Kidney tubule cell (primary cell): ENCODE results near the gene ARHGAP40.

Experiments used
- DNase-seq: peaks from one replicate; pipeline ENCODE4 v3.0.0-alpha.2; 2018; ENCODE audit warnings: low spot score

ARHGAP40 gene

DNA sequence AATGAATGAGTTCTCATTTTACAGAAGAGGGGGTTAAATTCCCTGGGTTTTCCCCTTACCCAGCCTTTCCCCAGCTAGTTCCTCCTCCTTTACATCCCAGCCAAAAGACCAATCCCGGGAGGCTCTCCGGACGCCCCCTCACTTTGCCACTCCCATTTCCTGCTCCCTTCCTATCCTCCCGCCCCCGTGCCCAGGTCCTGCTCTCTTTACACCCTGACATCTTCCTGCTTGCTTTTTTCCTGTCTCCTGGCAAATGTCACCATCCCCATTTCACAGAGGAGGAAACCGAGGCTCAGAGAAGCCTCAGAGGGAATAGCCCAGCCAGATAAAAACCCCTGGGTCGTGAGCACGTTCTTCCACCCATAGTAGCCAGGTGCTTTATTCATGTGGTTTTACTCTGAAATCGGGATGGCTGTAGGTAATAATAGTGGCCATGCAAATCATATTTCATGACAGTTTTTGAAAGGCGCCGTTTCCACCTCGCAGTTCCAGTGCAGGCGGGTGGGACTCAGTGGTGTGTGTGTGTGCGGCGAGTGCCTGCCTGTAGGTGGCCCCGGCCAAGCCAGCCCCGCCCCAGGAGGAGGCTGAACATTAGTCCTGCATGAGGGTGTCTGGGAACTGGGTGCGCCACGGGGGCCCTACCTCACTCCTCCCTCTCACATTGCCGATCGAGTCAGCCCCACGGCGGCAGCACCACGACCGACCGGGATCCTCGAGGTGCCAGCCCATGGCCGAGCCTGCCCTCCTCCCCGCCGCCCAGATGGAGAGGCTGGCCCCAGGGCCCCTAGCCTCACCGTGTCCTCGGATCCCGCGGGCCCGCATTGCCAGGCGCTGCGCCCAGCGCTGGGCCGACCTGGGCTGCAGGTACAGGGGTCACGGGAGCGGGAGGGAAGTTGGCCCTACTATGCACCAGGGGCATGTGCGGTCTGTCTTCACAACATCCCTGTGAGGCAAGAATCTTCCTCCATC lies at the start of gene ARHGAP40:
Gene ARHGAP40, plus strand, starts transcription at position 594 of the 969 bp plus-strand sequence.
- DNase-seq, result peak; percentile 76

DNA sequence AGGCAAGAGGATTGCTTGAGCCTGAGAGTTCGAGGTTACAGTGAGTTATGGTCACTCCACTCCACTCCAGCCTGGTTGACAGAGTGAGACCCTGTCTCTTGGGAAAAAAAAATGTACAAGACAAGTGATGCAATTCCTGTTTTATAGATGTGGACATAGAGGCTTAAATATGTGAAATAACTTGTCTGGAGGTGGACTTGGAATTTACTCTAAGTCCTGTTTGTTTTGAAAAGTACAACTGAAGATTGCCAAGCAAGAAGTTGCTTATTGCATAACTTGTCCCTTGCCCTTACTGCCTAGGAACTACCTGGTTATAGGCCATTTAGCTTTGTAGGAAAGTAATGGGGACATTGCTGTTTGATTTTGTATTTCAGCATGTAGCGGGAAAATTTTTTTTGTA lies 46.6 kb upstream of the ARHGAP40 start:
- DNase-seq, result no peak

DNA sequence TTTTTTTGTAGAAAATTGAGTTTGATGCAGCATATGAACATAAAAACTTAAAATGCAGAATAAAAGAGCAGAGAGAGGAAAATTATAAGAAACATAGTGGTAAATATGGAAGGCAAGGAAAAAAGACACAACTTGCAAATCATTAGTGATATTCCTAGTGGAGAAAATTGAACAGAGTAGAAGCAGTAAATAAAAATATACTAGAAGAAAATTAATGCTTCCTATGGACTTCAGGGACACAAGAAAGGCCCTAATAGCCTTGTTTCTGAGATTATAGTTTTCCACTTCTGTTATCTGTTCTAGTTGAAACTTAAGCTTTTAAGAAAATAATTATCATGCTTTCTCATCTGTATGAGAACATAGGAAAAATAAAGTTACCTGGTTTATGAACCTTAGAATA lies 46.2 kb upstream of the ARHGAP40 start:
- DNase-seq, result no peak

DNA sequence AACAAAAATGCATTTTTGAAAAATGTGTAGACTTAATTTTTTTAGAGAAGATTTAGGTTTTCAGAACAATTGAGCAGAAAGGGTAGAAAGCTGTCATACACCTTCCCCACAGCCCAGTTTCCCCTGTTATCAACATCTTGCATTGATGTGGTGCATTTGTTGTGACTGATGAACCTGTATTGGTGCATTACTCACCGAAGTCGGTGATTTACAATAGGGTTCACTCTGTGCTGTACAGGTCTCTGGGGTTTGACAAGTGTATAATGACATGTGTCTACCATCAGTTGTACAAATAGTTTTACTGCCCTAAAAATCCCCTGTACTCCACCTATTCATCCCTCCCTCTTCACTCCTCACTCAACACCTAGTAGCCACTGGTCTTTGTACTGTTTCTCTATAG lies 44.4 kb upstream of the ARHGAP40 start:
- no peak for DNase-seq

DNA sequence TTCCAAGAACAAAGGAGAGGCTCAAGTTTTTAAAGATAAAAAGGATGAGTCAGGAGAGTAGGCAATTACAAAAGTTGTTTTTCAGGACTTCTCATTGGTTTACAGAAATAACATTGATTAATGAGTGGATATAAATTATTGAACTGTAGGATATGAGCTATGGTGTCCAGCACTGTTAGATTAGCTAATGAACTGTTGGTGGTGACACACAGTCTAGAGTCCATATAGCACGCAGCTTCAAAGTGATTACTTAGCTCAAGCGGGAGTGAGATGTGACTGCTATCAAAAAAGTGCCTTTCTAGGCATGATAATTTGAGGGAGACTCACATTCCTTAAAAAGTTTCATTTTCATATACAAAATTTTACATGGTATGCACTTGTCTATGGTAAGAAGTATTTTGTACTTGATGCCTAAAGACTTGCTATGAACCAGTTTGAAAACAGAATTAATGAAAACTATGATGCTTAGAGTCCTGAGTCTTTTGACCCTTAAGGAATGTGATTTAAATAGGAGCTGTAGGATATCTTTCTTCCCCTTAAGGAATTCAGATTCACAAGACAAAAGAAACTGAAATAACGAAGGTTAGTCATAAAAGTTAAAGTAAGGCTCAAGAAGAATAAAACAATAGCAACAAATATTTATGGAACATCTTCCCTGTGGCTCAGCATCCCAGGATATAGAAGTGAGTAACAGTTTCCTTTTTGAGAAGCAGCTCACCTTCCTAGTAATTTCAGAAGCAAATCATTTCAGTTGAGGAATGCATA lies 42.8 kb upstream of the ARHGAP40 start:
- no peak for DNase-seq

DNA sequence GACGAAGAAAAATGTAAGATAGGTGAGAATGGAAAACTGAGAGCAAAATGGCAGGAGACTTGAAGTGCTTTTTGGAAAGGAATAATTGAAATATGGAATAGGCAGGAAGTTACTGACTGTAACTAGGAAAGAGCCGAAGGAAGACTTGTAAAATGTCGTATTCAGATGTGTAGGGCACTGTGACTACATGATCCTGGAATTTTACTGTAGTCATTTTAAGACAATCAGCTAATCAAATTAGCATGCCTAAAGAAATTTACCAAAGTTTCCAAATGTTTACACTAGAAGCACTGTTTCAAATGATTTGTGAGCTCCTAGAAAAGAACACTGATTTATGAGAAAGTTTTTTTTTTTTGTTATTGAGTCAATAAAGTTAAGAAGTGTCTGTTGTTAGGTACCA lies 41.8 kb upstream of the ARHGAP40 start:
- no peak for DNase-seq

DNA sequence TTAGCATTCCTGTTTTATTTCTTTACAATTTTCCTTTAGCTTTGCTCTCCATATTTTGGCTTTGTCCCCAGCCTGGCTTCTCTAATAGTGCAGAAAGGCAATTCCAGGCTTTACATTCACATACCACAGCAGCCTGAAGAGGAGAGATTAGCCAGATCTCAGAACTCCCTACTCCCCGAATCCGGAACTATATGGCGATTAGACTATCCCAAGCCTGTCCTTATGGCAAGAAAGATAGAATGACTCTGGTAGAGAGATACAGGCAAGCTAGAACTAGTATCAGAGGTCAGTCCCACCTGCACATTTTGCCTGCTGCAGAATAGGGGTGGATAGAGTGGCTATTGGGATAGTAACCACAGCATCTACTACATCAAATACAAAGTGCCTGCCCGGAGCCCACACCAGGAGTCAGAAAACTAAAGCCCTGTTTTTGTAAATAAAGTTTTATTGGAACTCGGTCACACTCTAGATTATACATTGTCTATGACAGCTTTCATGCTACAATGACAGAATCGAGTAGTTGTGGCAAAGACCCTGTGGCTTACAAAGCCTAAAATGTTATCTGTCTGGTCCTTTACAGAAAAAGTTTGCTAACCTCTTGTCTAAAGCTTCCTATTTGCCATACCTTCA lies 37.7 kb upstream of the ARHGAP40 start:
- DNase-seq, result no peak

DNA sequence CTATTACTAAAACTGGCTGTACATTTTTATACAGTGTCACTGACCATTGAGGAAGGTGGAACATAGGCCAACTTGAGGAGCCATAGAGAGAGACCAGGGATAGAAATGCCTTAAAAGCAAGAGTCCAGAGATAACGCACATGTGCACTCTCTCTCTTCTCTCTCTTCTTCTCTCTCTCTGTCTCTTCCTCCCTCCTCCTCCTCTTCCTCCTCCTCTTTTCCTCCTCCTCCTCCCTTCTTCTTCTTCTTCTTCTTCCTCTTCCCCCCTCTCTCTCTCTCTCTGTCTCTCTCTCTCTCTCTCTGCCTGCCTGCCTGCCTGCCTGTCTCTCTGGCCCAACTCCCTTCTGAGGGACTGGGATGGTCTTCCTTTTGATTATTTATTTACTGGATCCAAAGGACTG lies 36.9 kb upstream of the ARHGAP40 start:
- DNase-seq, result no peak

DNA sequence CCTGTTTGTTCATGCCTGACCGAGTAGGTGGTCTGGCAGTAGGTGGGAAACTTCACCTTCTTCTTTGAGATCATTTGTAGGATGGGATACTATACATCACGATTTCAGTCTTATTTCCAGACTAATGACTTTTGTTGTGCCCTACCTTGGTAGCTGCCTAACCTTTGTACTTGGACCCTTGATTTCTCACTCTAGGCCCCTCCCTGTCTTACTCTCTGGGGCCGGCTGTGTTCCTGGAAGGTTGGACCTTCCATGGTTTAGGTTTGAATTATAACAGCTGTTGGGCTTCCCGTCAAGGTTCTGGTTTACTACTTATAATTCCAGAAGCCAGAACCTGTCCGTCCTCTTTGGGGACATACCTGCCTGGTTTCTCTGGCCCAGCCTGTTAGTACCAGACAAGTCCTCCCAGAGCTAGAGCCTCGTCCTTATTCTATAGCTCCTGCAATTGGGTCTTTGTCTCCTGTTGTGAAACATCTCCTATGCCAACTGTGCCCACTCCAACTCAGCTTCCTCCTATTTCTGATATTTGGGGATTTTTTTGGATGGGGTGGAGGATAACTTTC lies 35.5 kb upstream of the ARHGAP40 start:
- DNase-seq, result no peak

DNA sequence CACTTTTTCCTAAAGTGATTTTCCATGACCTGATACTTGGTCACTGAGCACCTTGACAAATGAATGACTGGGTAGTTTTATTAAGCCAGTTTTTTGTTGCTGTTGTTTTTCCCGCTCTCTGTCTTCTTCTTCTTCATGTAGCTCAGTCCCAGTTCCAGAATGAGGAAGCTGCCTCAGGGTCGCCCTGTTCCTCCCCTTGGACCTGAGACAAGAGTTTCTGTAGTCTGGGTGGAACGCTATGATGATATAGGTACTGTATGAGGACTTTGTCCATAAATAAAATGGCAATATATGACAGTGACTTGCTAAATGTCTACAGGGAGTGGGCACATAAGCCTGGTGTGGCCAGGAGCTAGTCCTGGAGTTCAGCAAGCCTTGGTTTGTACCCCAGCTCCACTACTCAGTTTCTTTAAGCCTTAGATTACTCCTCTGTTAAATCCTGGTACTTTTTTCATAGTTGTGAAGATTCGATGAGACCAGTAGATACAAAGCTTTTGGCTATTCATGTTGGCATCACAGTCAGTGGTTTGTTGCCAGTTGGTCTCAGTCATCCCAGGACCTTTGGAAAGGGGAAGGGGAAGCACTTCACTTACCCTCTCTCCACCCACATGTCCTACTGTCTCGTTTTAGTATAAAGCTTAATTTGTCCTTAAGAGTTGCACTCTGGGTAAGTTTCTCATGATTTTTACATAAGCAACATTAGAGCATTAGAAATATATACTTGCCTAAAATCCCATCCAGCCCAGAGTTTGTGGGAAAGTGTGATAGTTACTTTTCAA lies 31.7 kb upstream of the ARHGAP40 start:
- no peak for DNase-seq

DNA sequence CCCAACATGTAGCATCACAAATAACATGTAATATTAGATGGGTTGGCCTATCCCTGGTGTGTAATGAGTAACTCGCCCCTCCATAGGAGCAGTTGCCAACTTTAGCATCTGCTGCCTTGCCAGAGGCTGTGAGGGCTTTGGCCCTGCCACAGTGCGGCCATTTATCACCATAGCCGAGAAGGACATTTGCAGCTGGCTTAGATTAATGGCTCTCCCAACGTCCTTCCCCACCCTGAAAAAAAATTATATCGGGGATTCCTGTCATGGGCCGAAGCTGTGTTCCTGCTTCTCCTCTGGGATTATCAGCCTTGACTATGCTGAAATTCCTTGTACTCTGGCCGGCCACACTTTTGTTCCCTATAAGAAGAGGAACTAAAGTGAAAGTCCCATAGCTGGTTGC lies 28.2 kb upstream of the ARHGAP40 start:
- DNase-seq, result no peak

DNA sequence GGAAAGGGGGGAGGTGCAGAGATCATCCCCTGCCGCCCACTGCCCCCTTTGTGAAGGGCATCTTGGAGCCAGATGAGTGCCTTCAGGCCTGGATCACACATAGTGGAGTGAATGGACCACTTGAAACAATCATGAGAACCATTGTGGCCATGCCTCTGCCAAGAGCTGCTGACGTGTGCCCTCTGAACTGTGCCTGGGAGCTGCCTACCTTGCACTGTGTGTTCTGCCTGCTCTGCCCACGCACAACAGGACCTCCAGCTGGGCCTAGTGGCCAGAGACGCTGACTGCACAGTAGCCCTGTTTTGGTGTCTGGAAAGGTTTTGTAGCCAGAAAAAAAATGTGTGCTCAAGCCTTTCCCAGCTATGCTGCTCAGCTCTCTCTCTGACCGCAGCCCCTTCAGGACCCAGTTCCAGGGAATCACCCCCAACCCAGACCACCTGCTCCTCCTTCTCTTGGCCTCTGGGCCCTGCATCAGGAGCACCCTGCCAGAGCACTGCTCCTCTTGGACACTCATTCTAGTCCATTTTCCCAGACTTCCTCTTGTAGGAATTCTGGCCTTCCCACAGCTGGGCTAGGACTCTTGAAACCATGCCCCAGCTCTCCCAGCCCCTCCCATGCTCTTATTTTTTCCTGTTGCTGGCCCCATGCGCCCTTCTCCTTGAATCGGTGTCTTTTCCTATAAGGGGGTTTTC lies 22.2 kb upstream of the ARHGAP40 start:
- peak; percentile 17 for DNase-seq

DNA sequence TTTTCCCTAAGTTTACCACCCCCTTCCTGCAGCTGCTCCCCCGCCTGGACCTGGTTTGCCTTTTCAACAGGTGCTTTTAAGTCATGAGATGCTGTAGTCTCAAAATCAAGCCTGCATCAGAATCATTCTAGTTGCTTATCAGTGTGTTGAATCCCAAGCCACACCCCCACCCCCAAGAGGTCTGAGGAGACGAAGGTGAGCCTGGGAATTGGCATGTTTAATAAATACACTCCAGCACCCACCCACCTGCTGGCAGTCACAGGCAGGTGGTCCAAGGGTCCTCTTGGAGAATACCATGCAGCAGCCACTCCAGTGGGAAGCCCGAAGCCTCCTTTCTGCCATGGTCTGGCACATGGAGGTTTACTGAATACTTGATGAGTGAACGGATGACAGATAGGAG lies 21.7 kb upstream of the ARHGAP40 start:
- DNase-seq, result no peak

DNA sequence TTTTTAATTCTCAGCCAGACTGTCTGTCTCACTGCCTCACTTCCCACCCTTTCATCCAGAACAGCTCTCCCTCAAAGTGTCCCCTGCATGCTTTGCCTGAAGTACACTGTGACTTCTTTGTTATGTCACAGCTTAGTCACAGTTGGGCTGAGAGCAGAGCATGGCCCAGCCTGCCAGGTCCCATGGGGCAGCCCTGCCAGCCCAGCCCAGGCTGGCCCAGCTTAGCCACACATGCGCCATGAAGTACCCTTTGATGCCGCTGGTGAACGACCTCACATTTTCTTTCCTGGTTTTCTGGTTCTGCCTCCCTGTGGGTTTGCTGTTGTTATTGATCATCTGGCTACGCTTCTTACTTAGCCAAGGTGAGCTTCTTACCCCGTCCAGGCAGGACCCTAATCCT lies 20.6 kb upstream of the ARHGAP40 start, which contains the start of gene ADIG:
Gene ADIG, plus strand, starts transcription at position 185 of the 400 bp plus-strand sequence. Its CDS starts 54 bp downstream, at position 239.
- DNase-seq, result peak; percentile 57

DNA sequence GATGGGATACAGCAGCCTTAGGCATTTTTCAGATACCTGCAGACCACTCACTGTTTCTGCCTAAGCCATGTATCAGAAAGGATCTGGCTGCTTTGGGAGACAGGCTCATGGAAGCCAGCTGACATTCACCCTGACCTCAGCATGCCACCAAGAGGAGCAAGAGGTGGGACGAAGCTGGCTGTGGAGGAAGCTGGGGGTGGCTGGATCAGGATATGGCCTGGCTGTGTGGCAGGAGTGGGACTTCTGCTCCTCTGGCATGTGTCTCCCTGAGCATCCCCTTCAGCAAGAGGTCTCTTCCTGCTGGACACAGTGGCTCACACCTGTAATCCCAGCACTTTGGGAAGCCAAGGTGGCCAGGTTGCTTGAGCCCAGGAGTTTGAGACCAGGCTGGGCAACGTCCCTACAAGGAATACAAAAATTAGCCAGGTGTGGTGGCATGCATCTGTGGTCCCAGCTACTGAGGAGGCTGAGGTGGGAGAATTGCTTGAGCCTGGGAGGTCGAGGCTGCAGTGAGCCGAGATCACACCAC lies 19.7 kb upstream of the ARHGAP40 start:
- no peak for DNase-seq

DNA sequence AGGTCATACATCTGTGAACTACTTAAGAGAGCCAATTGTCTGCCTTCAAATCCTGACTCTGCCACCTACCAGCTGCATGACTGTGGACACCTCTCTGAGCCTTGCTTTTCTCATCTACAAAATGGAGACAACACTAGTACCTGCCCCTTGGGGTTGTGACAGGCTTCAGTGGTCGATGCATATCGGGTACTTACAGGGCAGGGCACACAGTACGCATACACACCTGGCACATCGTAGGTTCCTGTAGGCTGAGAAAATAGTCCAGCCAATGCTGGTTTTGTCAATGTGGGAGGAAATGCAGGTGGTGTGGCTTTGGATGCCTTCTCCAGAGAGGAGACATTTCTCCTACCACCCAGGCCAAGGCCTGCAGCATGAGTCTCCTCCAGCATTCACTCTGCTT lies 18.3 kb upstream of the ARHGAP40 start:
- no peak for DNase-seq

DNA sequence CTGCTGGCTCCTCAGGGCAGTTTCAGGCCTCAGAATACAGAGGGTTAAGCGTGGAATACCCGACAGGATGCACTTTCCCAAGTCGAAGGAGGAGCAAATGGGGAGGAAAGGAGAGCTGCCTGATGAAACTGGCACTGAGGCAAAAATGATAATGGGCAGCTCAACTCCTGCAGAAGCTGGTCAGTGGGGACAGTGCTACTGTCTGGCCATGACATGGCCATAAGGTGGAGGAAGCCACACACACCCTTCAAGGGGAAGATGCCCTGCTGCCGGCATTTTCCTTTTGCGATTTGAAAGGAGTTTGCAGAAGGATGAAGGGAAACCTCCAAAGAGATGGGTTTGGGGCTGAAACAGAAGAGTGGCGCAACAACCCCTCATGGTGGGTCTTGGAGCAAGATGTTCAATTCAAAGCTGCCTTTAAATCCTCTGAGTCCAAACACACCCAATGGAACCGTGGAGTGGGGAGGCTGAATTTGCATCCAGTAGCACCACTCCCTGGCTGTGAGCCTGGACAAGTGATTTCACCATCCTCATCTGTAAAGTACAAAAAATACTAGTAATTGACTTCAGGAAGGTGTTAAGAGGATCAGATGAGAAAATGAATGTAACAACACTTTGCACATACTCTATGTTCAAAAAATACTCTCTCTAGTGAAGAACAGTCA lies 17.4 kb upstream of the ARHGAP40 start:
- DNase-seq, result no peak

DNA sequence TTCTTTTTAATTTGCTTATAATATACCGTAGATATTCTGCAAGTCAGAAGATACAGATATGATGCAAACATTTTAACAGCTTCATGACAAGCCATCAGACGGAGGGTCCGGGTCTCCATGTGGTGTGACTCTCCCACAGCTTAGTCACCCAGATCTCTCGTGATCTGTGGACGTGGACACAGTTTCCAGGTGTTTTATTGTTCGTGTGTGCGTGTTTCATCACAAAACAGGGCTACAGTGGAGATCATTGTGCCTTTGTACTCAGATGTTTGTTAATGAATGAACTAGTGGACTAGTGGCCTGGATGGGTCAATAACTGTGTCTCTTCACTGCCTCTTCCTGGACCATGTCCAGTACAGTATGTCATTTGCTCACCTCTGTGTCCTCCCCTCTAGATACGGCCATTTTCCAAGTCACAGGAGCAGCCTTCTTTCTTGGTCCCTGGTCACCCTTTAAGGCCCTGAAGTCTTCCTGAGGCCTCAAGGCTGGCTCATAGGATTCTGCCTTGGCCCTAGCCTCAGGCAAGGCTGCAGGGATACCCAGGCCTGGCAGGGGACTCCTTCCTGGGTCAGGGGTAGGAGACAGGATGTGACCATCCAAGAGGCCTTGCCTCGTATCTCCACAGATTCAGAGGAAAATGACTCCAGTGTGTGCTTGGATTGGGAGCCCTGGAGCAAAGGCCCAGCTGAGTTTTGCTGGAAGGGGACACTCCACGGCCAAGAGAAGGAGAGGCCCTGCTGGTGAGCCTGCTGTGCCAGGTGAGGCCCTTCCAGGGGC lies 16.0 kb upstream of the ARHGAP40 start:
- peak; percentile 44 for DNase-seq

DNA sequence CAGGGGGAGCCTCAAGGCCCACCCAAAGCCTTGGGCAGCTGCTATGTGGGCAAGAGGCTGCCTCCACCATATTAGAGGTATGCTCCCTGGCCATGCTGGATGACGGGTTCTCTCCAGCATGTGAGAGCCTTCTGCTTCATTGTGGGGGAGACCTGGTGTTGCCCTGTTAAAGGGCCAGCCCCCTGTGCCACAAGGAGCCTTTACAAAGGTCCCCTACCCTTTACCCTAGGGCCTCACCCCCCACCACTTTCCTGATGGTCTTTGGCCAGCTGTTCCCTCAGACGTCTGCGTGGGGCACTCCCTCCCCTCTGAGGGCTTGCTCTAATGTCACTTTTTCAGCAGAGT lies 15.5 kb upstream of the ARHGAP40 start:
- DNase-seq, result no peak
